HG03354 (cell line): Measurements from ENCODE around the gene TMEM207.
A peak's percentile ranks its signal among the peaks of the same experiment; 100 is the strongest.

Source experiments
- ATAC-seq: cut with Tn5 transposase; IDR thresholded peaks from one replicate; pipeline ENCODE4 v1.9.1; 2021; ENCODE audit warnings: mild to moderate bottlenecking; ENCODE audit not compliant: unreplicated experiment, poor library complexity, severe bottlenecking

Gene TMEM207

GRCh38 chr3:190396001-190396400 lies 53.7 kb downstream of the TMEM207 start:
- no peak for ATAC-seq

- ATAC-seq, result no peak
Measured at GRCh38 chr3:190388703-190389102, 61.0 kb downstream of the TMEM207 start.

- no peak for ATAC-seq
Measured at GRCh38 chr3:190387578-190388213, 62.0 kb downstream of the TMEM207 start, which contains the start of gene CLDN16. Gene CLDN16 (plus strand): TSS chr3:190388163. CDS start chr3:190388330, 167 bp downstream.

- ATAC-seq, result no peak
Measured at GRCh38 chr3:190385731-190386688, 63.7 kb downstream of the TMEM207 start.

DNA sequence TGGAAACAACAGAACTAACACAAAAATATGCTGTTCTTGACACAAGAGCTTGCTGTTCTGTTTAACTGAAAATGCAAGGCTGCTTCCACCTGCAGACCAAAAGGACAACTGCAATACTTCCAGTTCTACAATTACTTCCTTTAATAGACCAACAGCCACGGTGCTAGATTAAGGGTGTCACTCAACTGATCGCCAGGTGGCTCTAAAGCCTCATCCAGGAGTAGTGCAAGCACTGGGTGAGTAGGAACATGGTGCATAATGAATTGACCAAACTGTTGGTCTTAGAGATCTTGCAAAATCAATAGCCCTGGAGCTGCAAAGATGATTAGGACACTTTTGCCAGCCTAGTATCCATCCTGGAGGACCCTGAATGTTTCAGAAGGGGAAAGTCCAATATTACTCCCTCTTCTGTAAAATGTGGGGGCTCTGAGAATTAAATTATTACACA lies 65.4 kb downstream of the TMEM207 start:
- peak; percentile 90 for ATAC-seq

DNA sequence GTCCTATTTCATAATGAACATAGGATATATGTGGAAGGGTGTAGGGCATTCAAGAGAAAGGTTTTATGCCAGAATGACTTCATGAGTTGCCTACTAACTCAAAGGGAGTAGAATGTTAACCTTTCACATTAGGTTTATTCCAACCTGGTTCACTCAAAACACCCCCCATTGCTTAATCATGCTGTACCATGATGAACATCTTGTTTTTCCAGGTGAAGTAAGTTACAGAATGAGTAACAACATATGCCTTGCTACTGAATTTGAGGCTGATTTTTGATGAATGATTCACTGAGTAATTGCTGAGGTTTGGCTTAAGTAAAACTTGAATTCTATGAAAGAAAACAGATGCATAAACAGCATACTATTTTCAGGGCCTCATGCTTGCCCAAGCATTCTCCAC lies 67.6 kb downstream of the TMEM207 start:
- peak; percentile 46 for ATAC-seq

DNA sequence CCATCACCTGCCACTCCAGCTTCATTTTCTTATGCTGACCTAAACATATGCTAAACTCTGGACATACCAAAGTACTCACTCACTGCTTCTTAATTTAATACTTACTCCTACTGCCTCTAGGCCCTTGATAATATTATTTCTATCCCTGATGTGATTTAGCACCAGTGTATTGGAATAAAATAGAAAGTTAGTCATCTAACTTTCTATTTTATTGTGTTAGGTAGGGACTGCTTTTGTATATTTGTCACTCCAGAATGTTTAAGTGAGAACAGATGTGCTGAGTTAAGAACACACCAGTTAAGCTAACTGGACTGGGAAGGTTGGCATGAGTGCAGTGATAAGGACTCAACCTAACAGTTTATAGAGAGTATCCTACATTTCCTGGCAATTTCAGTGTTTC lies 68.3 kb downstream of the TMEM207 start:
- no peak for ATAC-seq

- no peak for ATAC-seq
Measured at GRCh38 chr3:190380184-190380583, 69.5 kb downstream of the TMEM207 start.
